22Rv1 (cell line): ENCODE measurements around the gene WASF1.
A peak's percentile ranks its signal among the peaks of the same experiment; 100 is the strongest.

Experiments
- H3K27ac ChIP-seq: fragments of 450-650 bp; 2 replicates; pipeline ENCODE4 v1.5.1; 2017
- CTCF ChIP-seq: fragments of 450-650 bp; IDR thresholded peaks from 2 replicates; pipeline ENCODE4 v1.5.1; 2017; ENCODE audit warnings: mild to moderate bottlenecking
- ZFX ChIP-seq: fragments of 450-650 bp; IDR thresholded peaks from 2 replicates; pipeline ENCODE4 v1.6.1; 2017; ENCODE audit warnings: antibody characterized with exemption, borderline replicate concordance

WASF1 gene

DNA sequence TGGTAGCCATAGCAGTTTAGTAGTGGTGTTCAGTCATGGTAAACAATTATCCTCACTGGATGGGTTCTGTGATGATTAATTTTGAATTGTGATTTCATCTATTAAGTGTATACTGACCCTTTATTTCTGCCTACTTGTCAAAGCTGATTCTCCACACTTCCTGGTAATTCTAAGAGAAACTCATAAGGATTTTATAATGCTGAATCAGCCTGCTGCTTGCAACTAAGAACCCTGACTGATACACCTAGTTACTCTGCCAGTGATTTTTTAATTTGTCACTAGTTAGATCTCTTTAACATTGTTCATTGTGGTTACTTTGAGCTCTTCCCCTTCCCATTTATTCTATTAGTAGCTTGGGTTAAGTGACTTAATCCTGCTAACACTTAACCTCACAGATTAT, 9.3 kb upstream of the WASF1 start:
- no peak overlapping the region for H3K27ac ChIP-seq
- TF ChIP-seq CTCF (no peak), ZFX (no peak)

- TF ChIP-seq CTCF, result no peak
- no peak for TF ChIP-seq ZFX
- no peak overlapping the region for H3K27ac ChIP-seq
Observed at GRCh38 chr6:110185879-110186278, 6.4 kb upstream of the WASF1 start.

- TF ChIP-seq CTCF (no peak), ZFX (no peak)
- no peak overlapping the region for H3K27ac ChIP-seq
Observed at GRCh38 chr6:110183292-110183885, 3.9 kb upstream of the WASF1 start.

DNA sequence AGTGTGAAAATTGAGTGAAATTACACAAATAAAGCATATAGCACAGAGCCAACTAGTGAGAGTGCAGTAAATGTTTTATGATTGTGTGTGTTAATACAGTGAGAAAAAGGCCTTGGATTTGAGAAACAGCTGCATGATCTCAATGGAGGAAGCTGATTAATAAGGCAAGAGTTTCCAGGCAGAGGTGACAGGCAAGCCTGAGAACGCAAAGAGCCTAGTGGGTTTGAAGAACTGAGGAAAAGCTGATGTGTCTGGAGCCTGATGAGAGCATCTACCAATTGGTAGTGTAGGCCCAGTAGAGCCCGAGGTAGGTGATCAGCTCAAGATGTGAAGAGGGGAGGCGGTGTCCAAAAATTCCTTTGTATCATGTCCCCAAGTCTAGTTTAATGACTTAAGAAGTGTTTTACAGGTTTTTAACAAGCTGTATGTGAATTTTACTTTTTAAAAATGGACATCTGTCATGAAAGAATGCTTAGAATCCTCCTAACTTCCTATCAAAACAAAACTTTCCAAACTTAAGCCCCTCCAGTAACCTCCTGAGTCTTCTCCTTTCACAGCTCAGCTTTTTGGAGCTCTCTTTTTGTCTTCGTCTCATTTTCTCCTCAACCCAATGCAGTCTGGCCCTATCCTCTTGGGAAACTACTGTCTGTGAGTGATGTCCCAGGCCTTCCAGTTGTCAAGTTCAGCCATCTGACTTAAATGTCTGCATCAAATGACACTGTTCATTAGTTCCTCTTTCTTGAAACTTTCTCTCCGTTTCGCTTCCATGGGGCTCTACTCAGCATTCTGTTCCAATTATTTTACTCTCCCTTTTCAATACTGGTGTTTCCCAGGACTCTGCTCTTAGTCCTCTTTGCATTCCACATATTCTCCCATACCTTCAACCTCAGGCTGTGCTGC, 1.9 kb upstream of the WASF1 start:
- no peak for TF ChIP-seq ZFX
- TF ChIP-seq CTCF, result no peak
- H3K27ac ChIP-seq, result peak overlapping the region; percentile 82

DNA sequence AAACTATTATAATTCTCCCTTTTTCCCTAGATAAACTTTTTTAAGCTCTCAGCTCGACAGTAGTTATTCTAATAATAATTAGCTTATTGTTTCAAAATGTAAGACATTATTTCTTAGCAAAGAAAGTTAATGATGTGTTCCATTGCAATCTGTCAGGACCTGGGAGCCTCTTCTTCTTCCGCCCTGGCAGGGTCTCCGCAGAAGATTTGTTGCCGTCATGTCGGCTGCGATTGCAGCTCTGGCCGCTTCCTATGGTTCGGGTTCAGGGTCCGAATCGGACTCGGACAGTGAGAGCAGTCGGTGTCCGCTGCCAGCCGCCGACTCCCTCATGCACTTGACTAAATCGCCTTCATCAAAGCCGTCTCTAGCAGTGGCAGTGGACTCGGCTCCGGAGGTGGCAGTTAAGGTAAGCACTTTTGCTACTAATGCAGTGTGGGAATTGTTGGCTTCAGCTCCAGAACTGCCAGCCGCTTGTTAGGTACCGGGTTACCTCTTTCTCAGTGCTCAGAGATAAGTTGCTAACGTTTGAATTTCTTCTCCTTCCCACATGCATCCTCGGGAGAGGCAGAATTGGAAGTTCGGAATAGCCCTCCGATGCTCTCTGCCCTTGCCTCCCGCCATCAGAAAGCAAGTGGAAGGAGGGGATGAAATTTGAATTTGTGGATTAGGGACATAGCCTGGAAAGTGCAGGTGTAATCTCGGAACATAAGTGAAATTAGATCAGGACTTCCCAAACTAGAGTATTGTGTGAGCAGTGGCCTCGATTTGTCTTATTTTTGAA, 948 bp upstream of the WASF1 start, which contains the start of gene CDC40:
Gene CDC40 (plus strand): TSS at position 200 of the 781 bp plus-strand sequence. CDS start 18 bp downstream, at position 218.
- H3K27ac ChIP-seq, result peak within 1 kb of the TSS; percentile 82
- TF ChIP-seq CTCF (no peak), ZFX (no peak)

GRCh38 chr6:110178626-110179405, 654 bp downstream of the WASF1 start:
- TF ChIP-seq CTCF (peak; percentile 74), ZFX (no peak)
- peak overlapping the region; percentile 82 for H3K27ac ChIP-seq
